Measurements from ENCODE around the gene INSRR.

Gene INSRR

GRCh38 chr1:156869455-156869854 lies 10.5 kb upstream of the INSRR start:
- no peak for DNase-seq

- DNase-seq, result no peak
These were observed 9.4 kb upstream of the INSRR start for GRCh38 chr1:156868341-156868740.

GRCh38 chr1:156866249-156866909 lies 7.5 kb upstream of the INSRR start:
- no peak for DNase-seq

GRCh38 chr1:156865865-156866248 lies 6.9 kb upstream of the INSRR start:
- no peak for DNase-seq

- DNase-seq, result no peak
These were observed 6.3 kb upstream of the INSRR start for GRCh38 chr1:156865258-156865657.

- no peak for DNase-seq
These were observed 5.9 kb upstream of the INSRR start for GRCh38 chr1:156864796-156865195.

- no peak for DNase-seq
These were observed 4.7 kb upstream of the INSRR start for GRCh38 chr1:156863631-156864030.

GRCh38 chr1:156862997-156863599 lies 4.2 kb upstream of the INSRR start:
- DNase-seq, result no peak

GRCh38 chr1:156862584-156862983 lies 3.7 kb upstream of the INSRR start:
- no peak for DNase-seq

GRCh38 chr1:156860628-156861423 lies 1.9 kb upstream of the INSRR start, which contains the start of gene NTRK1:
TSS of gene NTRK1 (plus strand) at chr1:156860865. CDS start at chr1:156860935, 70 bp downstream.
- DNase-seq, result no peak

- DNase-seq, result no peak
These were observed 1.3 kb upstream of the INSRR start for GRCh38 chr1:156860113-156860627.

- no peak for DNase-seq
These were observed 701 bp upstream of the INSRR start for GRCh38 chr1:156859523-156860112.

- DNase-seq, result no peak
These were observed 361 bp downstream of the INSRR start for GRCh38 chr1:156858555-156858956.

GRCh38 chr1:156857532-156857931 lies 1.4 kb downstream of the INSRR start:
- DNase-seq, result no peak

GRCh38 chr1:156856282-156856785 lies 2.6 kb downstream of the INSRR start:
- DNase-seq, result no peak

GRCh38 chr1:156854634-156855033 lies 4.3 kb downstream of the INSRR start:
- no peak for DNase-seq

- no peak for DNase-seq
These were observed 5.2 kb downstream of the INSRR start for GRCh38 chr1:156853761-156854160.

GRCh38 chr1:156852418-156852874 lies 6.5 kb downstream of the INSRR start:
- DNase-seq, result no peak

GRCh38 chr1:156851779-156852417 lies 7.0 kb downstream of the INSRR start:
- DNase-seq, result no peak

- DNase-seq, result no peak
These were observed 9.8 kb downstream of the INSRR start for GRCh38 chr1:156849151-156849496.

- DNase-seq, result no peak
These were observed 10.3 kb downstream of the INSRR start for GRCh38 chr1:156848461-156849150.
